ENCODE data around the gene PKP4.
"Not testable (repeated sequence)": the region's sequence is repeated elsewhere in the genome, so short reads cannot be mapped to it uniquely, and the experiment has no call there.

Gene PKP4

DNA sequence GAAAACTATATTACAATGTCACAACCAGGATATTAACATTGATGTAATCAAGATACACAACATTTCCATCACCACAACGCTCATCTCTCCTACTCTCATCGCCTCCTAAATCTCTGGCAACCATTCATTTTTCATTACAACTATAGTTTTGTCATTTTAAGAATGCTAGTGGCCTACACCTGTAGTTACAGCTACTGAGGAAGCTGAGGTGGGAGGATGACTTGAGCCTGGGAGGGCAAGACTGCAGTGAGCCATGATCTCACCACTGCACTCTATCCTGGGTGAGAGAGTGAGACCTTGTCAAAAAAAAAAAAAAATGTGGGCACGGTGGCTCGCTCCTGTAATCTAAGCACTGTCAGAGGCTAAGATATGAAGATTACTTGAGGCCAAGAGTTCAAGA is 10.5 kb downstream of the PKP4 start:
- H3K27me3 ChIP-seq (ENCODE audit: control insufficient read depth, insufficient read depth, low read length): no peaks in the 10 kb centered on the region
- H3K27ac ChIP-seq (ENCODE audit: low read length): no peak overlapping the region
- H3K36me3 ChIP-seq (ENCODE audit: control insufficient read depth, insufficient read depth, low read length): no peaks in the 10 kb centered on the region
- H3K9me3 ChIP-seq (ENCODE audit: control insufficient read depth, insufficient read depth, low read length): no peaks in the 10 kb centered on the region
- H3K4me3 ChIP-seq (ENCODE audit: low read length): no peak overlapping the region
- H3K4me1 ChIP-seq (ENCODE audit: control insufficient read depth, insufficient read depth, low read length): peaks cover 2% of the 10 kb centered on the region; the same call in 1 of the 2 replicates
- no peak for DNase-seq (ENCODE audit: low read depth, low spot score)
- WGBS (ENCODE audit: insufficient coverage, insufficient read length): 100% methylated on average over 2 of the region's 4 CpGs

DNA sequence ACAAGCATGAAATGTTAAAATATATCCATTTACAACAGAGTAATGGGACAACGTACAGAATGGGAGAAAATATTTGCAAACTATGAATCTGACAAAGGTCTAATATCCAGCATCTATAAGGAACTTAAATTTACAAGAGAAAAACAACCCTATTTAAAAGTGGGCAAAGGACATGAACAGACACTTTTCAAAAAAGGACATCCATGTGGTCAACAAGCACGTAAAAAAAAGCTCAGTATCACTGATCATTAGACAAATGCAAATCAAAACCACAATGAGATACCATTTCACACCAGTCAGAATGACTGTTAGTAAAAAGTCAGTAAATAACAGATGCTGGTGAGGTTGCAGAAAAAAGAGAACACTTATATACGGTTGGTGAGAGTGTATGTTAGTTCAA is 16.1 kb downstream of the PKP4 start:
- not testable (repeated sequence) for H3K27ac ChIP-seq (ENCODE audit: low read length); H3K4me1 ChIP-seq (ENCODE audit: control insufficient read depth, insufficient read depth, low read length); H3K27me3 ChIP-seq (ENCODE audit: control insufficient read depth, insufficient read depth, low read length); H3K4me3 ChIP-seq (ENCODE audit: low read length); H3K36me3 ChIP-seq (ENCODE audit: control insufficient read depth, insufficient read depth, low read length); H3K9me3 ChIP-seq (ENCODE audit: control insufficient read depth, insufficient read depth, low read length); DNase-seq (ENCODE audit: low read depth, low spot score)
- WGBS (ENCODE audit: insufficient coverage, insufficient read length): no CpG with 5 or more reads among the region's 3 CpGs

DNA sequence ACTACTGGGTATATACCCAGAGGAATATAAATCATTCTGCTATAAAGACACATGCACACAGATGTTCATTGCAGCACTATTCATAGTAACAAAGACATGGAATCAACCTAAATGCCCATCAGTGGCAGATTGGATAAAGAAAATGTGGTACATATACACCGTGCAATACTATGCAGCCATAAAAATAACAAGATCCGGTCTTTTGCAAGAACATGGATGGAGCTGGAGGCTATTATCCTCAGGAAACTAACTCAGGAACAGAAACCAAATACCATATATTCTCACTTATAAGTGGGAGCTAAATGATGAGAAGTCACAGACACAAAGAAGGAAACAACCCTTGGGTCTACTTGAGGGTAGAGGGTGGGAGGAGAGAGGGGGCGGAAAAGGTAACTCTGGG is 16.5 kb downstream of the PKP4 start:
- not testable (repeated sequence) for DNase-seq (ENCODE audit: low read depth, low spot score); H3K36me3 ChIP-seq (ENCODE audit: control insufficient read depth, insufficient read depth, low read length)
- WGBS (ENCODE audit: insufficient coverage, insufficient read length): no CpG with 5 or more reads among the region's 3 CpGs

DNA sequence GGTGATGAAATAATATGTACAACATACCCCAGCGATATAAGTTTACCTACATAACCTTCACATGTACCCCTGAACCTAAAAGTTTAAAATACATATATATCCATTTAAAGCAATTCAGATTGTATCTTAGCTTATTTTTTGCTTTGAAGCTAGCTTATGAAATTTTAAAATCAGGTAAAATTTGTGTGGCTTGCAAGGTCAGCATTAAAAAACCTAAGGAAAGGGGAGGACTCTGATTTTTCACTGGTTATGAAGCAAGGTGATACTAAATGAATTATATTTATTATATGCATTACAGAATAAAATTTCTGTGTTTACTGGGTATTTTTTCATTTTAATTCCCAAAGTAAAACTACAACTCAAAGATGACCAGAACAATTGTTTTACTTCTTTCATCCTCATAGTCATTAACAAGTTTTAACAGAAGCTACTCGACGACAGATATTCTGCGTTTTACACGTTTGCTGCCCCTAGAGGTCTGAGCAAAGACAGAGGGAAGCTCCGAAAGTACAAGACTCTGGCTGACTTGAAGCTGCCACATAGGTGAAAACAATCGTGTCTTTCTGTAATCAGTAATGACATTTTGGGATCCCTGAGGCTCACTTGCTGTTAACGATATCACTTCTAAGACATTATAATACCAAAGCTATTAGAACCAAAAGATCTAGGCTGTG is 17.1 kb downstream of the PKP4 start:
- DNase-seq (ENCODE audit: low read depth, low spot score): no peak
- H3K9me3 ChIP-seq (ENCODE audit: control insufficient read depth, insufficient read depth, low read length): no peaks in the 10 kb centered on the region
- WGBS (ENCODE audit: insufficient coverage, insufficient read length): no CpG with 5 or more reads among the region's 8 CpGs
- no peaks in the 10 kb centered on the region for H3K4me1 ChIP-seq (ENCODE audit: control insufficient read depth, insufficient read depth, low read length)
- H3K27ac ChIP-seq (ENCODE audit: low read length): no peak overlapping the region
- no peaks in the 10 kb centered on the region for H3K27me3 ChIP-seq (ENCODE audit: control insufficient read depth, insufficient read depth, low read length)
- no peaks in the 10 kb centered on the region for H3K36me3 ChIP-seq (ENCODE audit: control insufficient read depth, insufficient read depth, low read length)
- H3K4me3 ChIP-seq (ENCODE audit: low read length): no peak overlapping the region

More for the DNA sequence above, 16.5 kb downstream of the PKP4 start:
- H3K4me3 ChIP-seq (ENCODE audit: low read length); H3K27ac ChIP-seq (ENCODE audit: low read length); H3K4me1 ChIP-seq (ENCODE audit: control insufficient read depth, insufficient read depth, low read length); H3K9me3 ChIP-seq (ENCODE audit: control insufficient read depth, insufficient read depth, low read length); H3K27me3 ChIP-seq (ENCODE audit: control insufficient read depth, insufficient read depth, low read length): not testable (repeated sequence)

DNA sequence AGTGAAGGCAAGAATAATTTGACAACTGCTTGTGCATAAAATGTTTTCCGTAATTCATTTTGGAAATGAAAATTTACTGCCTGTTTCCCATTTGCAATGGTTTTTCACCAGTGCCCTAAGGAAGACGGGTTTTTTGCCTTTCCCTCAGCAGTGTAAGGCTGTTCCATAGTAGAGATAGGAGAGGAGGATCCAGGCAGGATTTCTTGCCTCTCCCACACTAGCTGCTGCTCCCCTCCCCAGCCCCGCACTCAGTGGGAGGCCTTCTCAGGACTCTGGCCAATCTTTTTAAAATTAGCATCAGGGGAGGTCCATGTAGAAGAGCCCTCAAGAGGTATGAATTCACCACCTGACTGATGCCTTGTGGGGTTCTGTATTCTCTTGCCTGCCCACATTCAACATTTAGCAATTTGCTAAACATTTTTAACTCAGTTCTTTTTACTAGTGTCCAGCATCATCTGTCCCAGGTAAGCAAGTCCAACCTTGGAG is 17.8 kb downstream of the PKP4 start:
- H3K4me1 ChIP-seq (ENCODE audit: control insufficient read depth, insufficient read depth, low read length); H3K27ac ChIP-seq (ENCODE audit: low read length); DNase-seq (ENCODE audit: low read depth, low spot score); H3K36me3 ChIP-seq (ENCODE audit: control insufficient read depth, insufficient read depth, low read length); H3K27me3 ChIP-seq (ENCODE audit: control insufficient read depth, insufficient read depth, low read length); H3K9me3 ChIP-seq (ENCODE audit: control insufficient read depth, insufficient read depth, low read length); H3K4me3 ChIP-seq (ENCODE audit: low read length): not testable (repeated sequence)
- WGBS (ENCODE audit: insufficient coverage, insufficient read length): no CpG with 5 or more reads among the region's 3 CpGs

DNA sequence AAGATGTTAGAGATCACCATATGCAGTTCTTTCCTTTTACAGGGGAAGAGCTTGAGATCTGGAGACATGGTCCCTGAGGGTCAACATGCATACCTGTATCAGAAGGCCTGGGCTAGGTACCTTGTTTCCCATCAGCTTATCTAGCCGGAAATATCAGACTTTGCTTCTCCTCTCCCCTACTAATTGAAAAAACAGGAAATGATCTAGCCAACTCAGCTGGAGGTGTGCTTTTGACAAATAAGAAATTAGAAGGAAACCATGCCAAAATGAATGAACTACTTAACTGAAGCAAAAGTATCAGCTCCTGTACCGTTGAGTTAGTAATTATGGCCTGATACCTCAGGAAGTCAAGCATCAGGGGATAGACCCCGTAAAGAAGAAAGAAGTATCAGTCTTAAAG is 20.4 kb downstream of the PKP4 start:
- H3K36me3 ChIP-seq (ENCODE audit: control insufficient read depth, insufficient read depth, low read length): no peaks in the 10 kb centered on the region
- no CpG with 5 or more reads among the region's 3 CpGs for WGBS (ENCODE audit: insufficient coverage, insufficient read length)
- H3K27ac ChIP-seq (ENCODE audit: low read length): no peak overlapping the region
- H3K27me3 ChIP-seq (ENCODE audit: control insufficient read depth, insufficient read depth, low read length): no peaks in the 10 kb centered on the region
- H3K9me3 ChIP-seq (ENCODE audit: control insufficient read depth, insufficient read depth, low read length): no peaks in the 10 kb centered on the region
- no peaks in the 10 kb centered on the region for H3K4me1 ChIP-seq (ENCODE audit: control insufficient read depth, insufficient read depth, low read length)
- no peak overlapping the region for H3K4me3 ChIP-seq (ENCODE audit: low read length)
- no peak for DNase-seq (ENCODE audit: low read depth, low spot score)

DNA sequence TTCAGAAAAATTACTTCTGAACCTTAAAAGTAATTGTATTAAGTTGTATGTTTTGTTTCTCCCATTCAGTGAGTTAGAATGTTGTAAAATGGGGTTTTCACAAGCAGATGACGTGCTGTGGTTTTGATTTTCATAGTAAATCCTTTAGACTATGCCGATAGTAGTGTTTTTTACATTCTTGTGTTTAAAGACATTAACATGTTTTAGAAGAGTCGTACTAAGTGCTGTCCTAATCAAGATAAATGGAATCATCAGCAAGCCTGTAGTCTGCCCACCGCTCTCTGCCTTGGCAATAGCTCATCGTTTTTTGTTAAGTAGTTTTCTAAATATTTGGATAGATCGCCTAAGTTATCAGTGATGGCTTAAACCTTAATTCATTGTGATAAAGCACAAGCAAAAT is 21.5 kb downstream of the PKP4 start:
- Histone ChIP-seq H3K27ac (ENCODE audit: low read length) (no peak overlapping the region), H3K36me3 (ENCODE audit: control insufficient read depth, insufficient read depth, low read length) (no peaks in the 10 kb centered on the region), H3K4me3 (ENCODE audit: low read length) (no peak overlapping the region), H3K9me3 (ENCODE audit: control insufficient read depth, insufficient read depth, low read length) (no peaks in the 10 kb centered on the region), H3K4me1 (ENCODE audit: control insufficient read depth, insufficient read depth, low read length) (no peaks in the 10 kb centered on the region), H3K27me3 (ENCODE audit: control insufficient read depth, insufficient read depth, low read length) (no peaks in the 10 kb centered on the region)
- WGBS (ENCODE audit: insufficient coverage, insufficient read length): no CpG with 5 or more reads among the region's 6 CpGs
- no peak for DNase-seq (ENCODE audit: low read depth, low spot score)

DNA sequence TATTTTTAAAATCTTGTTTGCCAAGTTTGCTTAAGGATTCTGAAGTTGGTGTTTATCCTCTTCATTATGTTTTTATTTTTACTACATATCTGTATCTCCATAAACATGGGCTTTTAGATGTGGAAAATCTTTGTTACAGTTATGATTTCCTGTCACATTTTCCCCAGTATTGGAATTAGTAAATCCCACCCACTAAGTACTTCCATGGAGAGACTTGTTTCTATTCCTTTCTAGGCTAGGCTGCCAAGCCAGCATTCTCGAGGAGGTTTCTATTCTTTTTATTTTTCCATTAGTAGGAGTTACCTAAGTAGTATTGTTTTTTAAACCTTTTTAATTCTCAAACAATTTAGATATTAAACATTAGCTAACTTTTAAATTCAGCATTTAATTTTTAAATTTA is 22.1 kb downstream of the PKP4 start:
- H3K27ac ChIP-seq (ENCODE audit: low read length): no peak overlapping the region
- H3K9me3 ChIP-seq (ENCODE audit: control insufficient read depth, insufficient read depth, low read length): no peaks in the 10 kb centered on the region
- no peaks in the 10 kb centered on the region for H3K4me1 ChIP-seq (ENCODE audit: control insufficient read depth, insufficient read depth, low read length)
- no peak overlapping the region for H3K4me3 ChIP-seq (ENCODE audit: low read length)
- no peak for DNase-seq (ENCODE audit: low read depth, low spot score)
- H3K27me3 ChIP-seq (ENCODE audit: control insufficient read depth, insufficient read depth, low read length): no peaks in the 10 kb centered on the region
- no CpG with 5 or more reads among the region's 1 CpG for WGBS (ENCODE audit: insufficient coverage, insufficient read length)
- no peaks in the 10 kb centered on the region for H3K36me3 ChIP-seq (ENCODE audit: control insufficient read depth, insufficient read depth, low read length)

DNA sequence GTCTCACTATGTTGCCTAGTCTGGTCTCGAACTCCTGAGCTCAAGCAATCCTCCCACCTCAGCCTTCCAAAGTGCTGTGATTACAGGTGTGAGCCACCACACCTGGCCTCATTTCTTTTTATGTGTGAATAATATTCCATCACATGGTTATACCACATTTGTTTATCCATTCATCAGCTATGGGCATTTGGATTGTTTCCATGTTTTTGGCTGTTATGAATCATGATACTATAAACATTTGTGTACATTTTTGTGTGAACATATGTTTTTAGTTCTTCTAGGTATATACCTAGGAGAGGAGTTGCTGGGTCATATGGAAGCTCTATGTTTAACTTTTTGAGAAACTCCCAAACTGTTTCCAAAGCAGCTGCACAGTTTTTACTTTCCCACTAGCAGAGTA is 24.4 kb downstream of the PKP4 start:
- no peak for DNase-seq (ENCODE audit: low read depth, low spot score)
- H3K9me3 ChIP-seq (ENCODE audit: control insufficient read depth, insufficient read depth, low read length): no peaks in the 10 kb centered on the region
- WGBS (ENCODE audit: insufficient coverage, insufficient read length): no CpG with 5 or more reads among the region's 1 CpG

DNA sequence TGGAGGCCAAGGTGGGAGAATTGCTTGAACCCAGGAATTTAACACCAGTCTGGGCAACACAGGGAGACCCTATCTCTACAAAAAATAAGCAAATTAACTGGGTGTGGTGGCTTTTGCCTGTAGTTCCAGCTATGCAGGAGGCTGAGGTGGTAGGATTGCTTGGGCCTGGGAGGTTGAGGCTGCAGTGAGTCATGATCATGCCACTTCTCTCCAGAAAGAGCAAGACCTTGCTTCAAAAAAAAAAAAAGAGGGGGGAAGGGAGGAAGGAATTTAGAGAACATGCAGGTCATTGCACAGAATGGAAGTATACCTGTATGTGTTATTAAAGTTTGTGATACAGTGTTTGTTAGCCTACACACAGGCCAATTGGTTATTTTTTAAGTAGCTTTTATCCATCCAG is 25.8 kb downstream of the PKP4 start:
- no peaks in the 10 kb centered on the region for H3K4me1 ChIP-seq (ENCODE audit: control insufficient read depth, insufficient read depth, low read length)
- no peaks in the 10 kb centered on the region for H3K27me3 ChIP-seq (ENCODE audit: control insufficient read depth, insufficient read depth, low read length)
- no peak overlapping the region for H3K27ac ChIP-seq (ENCODE audit: low read length)
- H3K9me3 ChIP-seq (ENCODE audit: control insufficient read depth, insufficient read depth, low read length): no peaks in the 10 kb centered on the region
- H3K36me3 ChIP-seq (ENCODE audit: control insufficient read depth, insufficient read depth, low read length): no peaks in the 10 kb centered on the region
- DNase-seq (ENCODE audit: low read depth, low spot score): no peak
- H3K4me3 ChIP-seq (ENCODE audit: low read length): no peak overlapping the region

More for the DNA sequence above, 24.4 kb downstream of the PKP4 start:
- Histone ChIP-seq H3K27ac (ENCODE audit: low read length) (no peak overlapping the region), H3K4me1 (ENCODE audit: control insufficient read depth, insufficient read depth, low read length) (no peaks in the 10 kb centered on the region), H3K36me3 (ENCODE audit: control insufficient read depth, insufficient read depth, low read length) (no peaks in the 10 kb centered on the region), H3K4me3 (ENCODE audit: low read length) (no peak overlapping the region), H3K27me3 (ENCODE audit: control insufficient read depth, insufficient read depth, low read length) (no peaks in the 10 kb centered on the region)

DNA sequence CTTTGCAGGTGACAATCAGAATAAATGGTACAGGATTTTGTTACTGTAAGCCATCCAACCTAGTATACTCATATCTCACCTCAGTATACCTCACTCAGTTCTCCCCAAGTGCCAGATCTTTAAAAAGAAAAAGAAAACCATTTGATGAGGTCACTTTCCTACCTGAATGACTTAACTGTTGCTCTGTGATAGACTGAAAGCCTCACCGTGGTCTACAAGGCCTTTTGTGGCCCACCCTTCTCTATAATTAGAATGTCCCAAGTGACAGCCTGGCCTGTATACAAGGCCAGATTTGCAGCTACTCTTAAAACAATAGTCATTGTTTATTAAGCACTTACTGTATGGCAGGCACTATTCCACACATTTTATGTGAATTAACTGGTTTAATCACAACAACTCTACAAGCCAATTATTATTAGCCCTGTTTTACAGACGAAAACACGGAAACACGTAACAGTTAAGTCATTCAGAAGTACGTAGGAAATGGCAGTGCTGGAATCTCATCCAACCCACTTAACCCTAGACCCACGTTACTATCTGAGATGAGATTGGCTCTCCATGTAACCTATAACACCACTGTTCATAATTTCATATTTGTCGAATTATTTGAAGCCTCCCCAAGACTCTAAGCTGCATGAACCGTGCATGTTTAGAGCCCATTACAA is 28.3 kb downstream of the PKP4 start:
- Histone ChIP-seq H3K4me1 (ENCODE audit: control insufficient read depth, insufficient read depth, low read length) (no peaks in the 10 kb centered on the region), H3K9me3 (ENCODE audit: control insufficient read depth, insufficient read depth, low read length) (no peaks in the 10 kb centered on the region), H3K4me3 (ENCODE audit: low read length) (no peak overlapping the region), H3K36me3 (ENCODE audit: control insufficient read depth, insufficient read depth, low read length) (no peaks in the 10 kb centered on the region), H3K27ac (ENCODE audit: low read length) (no peak overlapping the region), H3K27me3 (ENCODE audit: control insufficient read depth, insufficient read depth, low read length) (no peaks in the 10 kb centered on the region)
- DNase-seq (ENCODE audit: low read depth, low spot score): no peak
- WGBS (ENCODE audit: insufficient coverage, insufficient read length): no CpG with 5 or more reads among the region's 8 CpGs
